Trophoblast cell (in vitro differentiated cells and primary cell): Measurements from ENCODE around the gene C3orf38.
"Not testable (repeated sequence)": the region's sequence is repeated elsewhere in the genome, so short reads cannot be mapped to it uniquely, and the experiment has no call there.

ENCODE experiments used
- DNase-seq, 2 donors: peaks; one replicate each; pipeline ENCODE4 v3.0.0-alpha.2; 2016
- H2AFZ ChIP-seq: 2 replicates; pipeline ENCODE4 v1.6.1; 2013; ENCODE audit warnings: low read length, moderate library complexity, mild to moderate bottlenecking; ENCODE audit not compliant: insufficient read depth, poor library complexity
- H2AK5ac ChIP-seq: 2 replicates; pipeline ENCODE4 v1.6.1; 2013; ENCODE audit warnings: mild to moderate bottlenecking, low read length
- H2BK120ac ChIP-seq: 2 replicates; pipeline ENCODE4 v1.6.1; 2013; ENCODE audit warnings: low read length, mild to moderate bottlenecking, moderate library complexity; ENCODE audit not compliant: insufficient read depth, poor library complexity
- H2BK12ac ChIP-seq: 2 replicates; pipeline ENCODE4 v1.6.1; 2013; ENCODE audit warnings: mild to moderate bottlenecking, low read length, moderate library complexity
- H2BK5ac ChIP-seq: 2 replicates; pipeline ENCODE4 v1.6.1; 2013; ENCODE audit warnings: low read length, low read depth, moderate library complexity, mild to moderate bottlenecking; ENCODE audit not compliant: poor library complexity
- H3K14ac ChIP-seq: 2 replicates; pipeline ENCODE4 v1.6.1; 2013; ENCODE audit warnings: mild to moderate bottlenecking, low read length
- H3K18ac ChIP-seq: 2 replicates; pipeline ENCODE4 v1.6.1; 2013; ENCODE audit warnings: mild to moderate bottlenecking, low read length
- H3K23ac ChIP-seq: 2 replicates; pipeline ENCODE4 v1.6.1; 2013; ENCODE audit warnings: low read length
- H3K27ac ChIP-seq: 2 replicates; pipeline ENCODE4 v1.5.1; 2013; ENCODE audit warnings: low read depth, mild to moderate bottlenecking, inconsistent platforms, low read length, moderate library complexity
- H3K27me3 ChIP-seq: 2 replicates; pipeline ENCODE4 v1.6.1; 2013; ENCODE audit warnings: inconsistent platforms, mild to moderate bottlenecking, low read length, moderate library complexity; ENCODE audit not compliant: insufficient read depth
- H3K36me3 ChIP-seq, 2 experiments: 1 replicate in 1 of 2; 2 replicates in 1 of 2; pipeline ENCODE4 v1.6.1; 2013; ENCODE audit warnings: low read length in 2 of 2, mild to moderate bottlenecking in 2 of 2, moderate library complexity in 1 of 2; ENCODE audit not compliant: insufficient read depth in 2 of 2, control insufficient read depth in 1 of 2
- H3K4ac ChIP-seq: 2 replicates; pipeline ENCODE4 v1.6.1; 2013; ENCODE audit warnings: low read depth, mild to moderate bottlenecking, low read length, moderate library complexity
- H3K4me1 ChIP-seq, 2 experiments: 1 replicate in 1 of 2; 2 replicates in 1 of 2; pipeline ENCODE4 v1.6.1; 2013; ENCODE audit warnings: low read length in 2 of 2, mild to moderate bottlenecking in 2 of 2, moderate library complexity in 1 of 2; ENCODE audit not compliant: insufficient read depth in 2 of 2, control insufficient read depth in 1 of 2
- H3K4me2 ChIP-seq: 2 replicates; pipeline ENCODE4 v1.6.1; 2013; ENCODE audit warnings: inconsistent platforms, mild to moderate bottlenecking, low read length, moderate library complexity
- H3K4me3 ChIP-seq: 2 replicates; pipeline ENCODE4 v1.5.1; 2013; ENCODE audit warnings: mild to moderate bottlenecking, low read depth, low read length, inconsistent platforms
- H3K79me1 ChIP-seq: one replicate; pipeline ENCODE4 v1.6.1; 2013; ENCODE audit warnings: low read length
- H3K79me2 ChIP-seq: 2 replicates; pipeline ENCODE4 v1.6.1; 2013; ENCODE audit warnings: low read length, mild to moderate bottlenecking; ENCODE audit not compliant: control insufficient read depth, insufficient read depth, poor library complexity
- H3K9ac ChIP-seq: 2 replicates; pipeline ENCODE4 v1.6.1; 2013; ENCODE audit warnings: mild to moderate bottlenecking, low read length
- H3K9me3 ChIP-seq: 2 replicates; pipeline ENCODE4 v1.6.1; 2013; ENCODE audit warnings: low read depth, mild to moderate bottlenecking, control low read depth, inconsistent platforms, low read length; ENCODE audit not compliant: insufficient read depth
- H4K12ac ChIP-seq: 2 replicates; pipeline ENCODE4 v1.6.1; 2013; ENCODE audit warnings: low read depth, mild to moderate bottlenecking, low read length, moderate library complexity
- H4K8ac ChIP-seq: 2 replicates; pipeline ENCODE4 v1.6.1; 2013; ENCODE audit warnings: low read depth, mild to moderate bottlenecking, low read length, moderate library complexity
- H4K91ac ChIP-seq: one replicate; pipeline ENCODE4 v1.6.1; 2013; ENCODE audit warnings: low read depth, mild to moderate bottlenecking, low read length, moderate library complexity
- WGBS: extraction: QIAGEN DNeasy Blood & Tissue Kit; methylation state at CpG from one replicate; pipeline ENCODE4 v1.1.7; 2013; ENCODE audit warnings: missing lambda C conversion rate; ENCODE audit not compliant: insufficient read length, insufficient coverage; ENCODE audit errors: extremely low coverage; 5-methylcytosine and 5-hydroxymethylcytosine counted together

The C3orf38 gene

DNA sequence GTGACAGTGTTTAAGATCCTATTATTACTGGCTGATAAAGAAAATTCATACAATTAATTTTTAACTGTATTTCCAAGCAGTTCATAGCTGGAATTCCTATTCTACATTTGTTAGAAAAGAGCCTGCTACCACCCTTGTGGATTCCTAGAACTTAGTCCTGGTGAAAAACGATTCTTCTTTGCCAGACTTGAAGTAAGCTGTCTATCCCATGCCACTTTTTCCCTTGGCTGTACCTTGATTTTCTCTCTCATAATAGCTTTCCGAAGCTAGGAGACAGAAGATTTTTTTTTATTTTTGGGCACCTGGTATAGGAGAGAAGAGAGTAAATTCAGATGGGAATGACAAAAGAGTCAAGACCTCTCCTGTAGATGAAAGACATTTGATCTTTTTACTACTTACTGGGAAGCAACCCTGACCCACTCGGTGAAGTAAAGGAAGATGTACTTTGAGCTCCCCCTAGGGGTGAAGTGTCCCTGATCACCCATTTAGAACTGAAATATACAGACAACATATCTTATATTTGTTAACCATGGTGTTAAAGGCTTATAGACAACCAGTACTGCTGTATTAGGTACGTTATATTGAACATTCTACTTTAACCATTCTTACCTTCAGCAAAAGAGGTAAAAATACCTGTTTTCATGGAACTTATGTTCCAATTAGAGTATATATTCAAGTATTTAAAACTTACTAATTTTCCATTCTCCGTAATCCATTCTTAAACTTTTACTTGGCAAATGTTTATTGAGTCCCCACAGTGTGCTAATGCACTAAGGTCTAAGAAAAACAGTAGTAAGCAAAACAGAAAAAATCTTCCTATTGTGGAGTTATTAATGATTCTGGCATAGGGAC lies 36.2 kb upstream of the C3orf38 start:
- DNase-seq = peak; percentile 69 to 88
- Histone ChIP-seq H3K36me3 (peaks cover 0 to 3% of the 10 kb centered on the region in 2 experiments), H3K9ac (no peak overlapping the region), H3K4ac (no peak overlapping the region), H3K79me2 (no peaks in the 10 kb centered on the region), H2BK5ac (no peak overlapping the region), H3K4me1 (no peaks in the 10 kb centered on the region), H3K9me3 (no peaks in the 10 kb centered on the region), H4K8ac (no peak overlapping the region), H4K12ac (no peak overlapping the region), H3K79me1 (no peaks in the 10 kb centered on the region), H3K18ac (no peak overlapping the region), H3K23ac (no peak overlapping the region), H3K27ac (no peak overlapping the region), H2BK120ac (no peak overlapping the region), H3K4me2 (no peak overlapping the region), H2AK5ac (no peak overlapping the region), H4K91ac (no peak overlapping the region), H3K27me3 (no peaks in the 10 kb centered on the region), H3K4me3 (no peak overlapping the region), H2AFZ (no peak overlapping the region), H2BK12ac (no peak overlapping the region), H3K14ac (no peak overlapping the region)
- no CpG with 5 or more reads among the region's 5 CpGs for WGBS

DNA sequence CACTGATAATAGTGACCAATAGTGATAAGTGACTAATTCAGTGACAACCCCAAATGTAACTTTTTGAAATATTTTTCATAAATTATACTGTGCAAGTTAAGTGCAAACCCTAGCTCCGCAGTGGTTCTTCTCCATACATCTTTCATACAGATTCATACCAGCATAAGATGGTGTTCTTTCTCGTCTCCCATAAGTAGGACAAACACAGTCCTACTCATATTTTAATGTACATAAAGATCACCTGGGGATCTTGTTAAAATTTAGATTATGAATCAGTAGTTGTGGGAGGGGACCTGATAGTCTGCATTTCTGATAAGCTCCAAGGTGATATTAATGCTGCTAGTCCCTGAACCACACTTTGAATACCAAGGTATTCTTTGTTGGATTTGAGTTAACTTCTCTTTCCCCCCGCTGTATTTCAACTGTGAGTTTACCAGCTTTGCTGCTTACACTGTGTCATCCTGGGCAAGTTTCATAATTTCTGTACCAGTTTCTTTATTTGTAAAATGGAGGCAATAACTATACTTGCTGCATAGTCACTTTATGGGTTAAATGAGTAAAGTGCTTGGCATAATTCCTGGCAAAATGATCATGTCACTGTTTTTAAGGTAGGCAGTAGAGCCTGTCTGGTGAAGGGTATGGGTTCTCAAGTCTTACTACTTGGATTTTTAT lies 34.7 kb upstream of the C3orf38 start:
- H2AK5ac ChIP-seq = no peak overlapping the region
- no peak overlapping the region for H4K8ac ChIP-seq
- H3K4me2 ChIP-seq = no peak overlapping the region
- H3K23ac ChIP-seq = no peak overlapping the region
- no peak overlapping the region for H3K14ac ChIP-seq
- no peak overlapping the region for H4K91ac ChIP-seq
- H3K4me1 ChIP-seq = no peaks in the 10 kb centered on the region
- peaks cover 0 to 3% of the 10 kb centered on the region in 2 experiments for H3K36me3 ChIP-seq
- no peak overlapping the region for H2BK5ac ChIP-seq
- H3K79me2 ChIP-seq = no peaks in the 10 kb centered on the region
- no peak overlapping the region for H4K12ac ChIP-seq
- H3K79me1 ChIP-seq = no peaks in the 10 kb centered on the region
- no peak overlapping the region for H3K27ac ChIP-seq
- no peak overlapping the region for H3K4me3 ChIP-seq
- no peak overlapping the region for H2BK12ac ChIP-seq
- no peaks in the 10 kb centered on the region for H3K9me3 ChIP-seq
- no CpG with 5 or more reads among the region's 3 CpGs for WGBS
- no peak overlapping the region for H3K4ac ChIP-seq
- no peak overlapping the region for H3K18ac ChIP-seq
- no peak overlapping the region for H3K9ac ChIP-seq
- no peak overlapping the region for H2AFZ ChIP-seq
- no peaks in the 10 kb centered on the region for H3K27me3 ChIP-seq
- no peak overlapping the region for H2BK120ac ChIP-seq
- DNase-seq = no peak

DNA sequence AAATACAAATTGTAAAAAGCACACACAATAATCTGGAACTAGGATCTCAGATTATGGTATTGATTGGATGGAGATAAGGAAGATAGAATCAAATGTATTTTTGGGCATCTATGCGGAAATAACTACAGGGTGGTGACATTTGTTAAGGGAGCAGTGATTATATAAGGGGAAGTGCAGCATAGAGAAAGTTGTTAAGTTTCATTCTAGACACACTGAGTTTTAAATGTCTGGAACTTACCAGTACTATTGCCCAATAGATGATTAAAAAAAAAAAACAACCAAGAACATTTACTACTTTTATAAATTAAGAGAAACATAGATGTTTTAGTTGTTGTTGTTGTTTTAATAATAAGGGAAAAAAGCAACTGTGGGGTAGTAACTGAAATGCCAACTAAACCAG lies 32.1 kb upstream of the C3orf38 start:
- no peaks in the 10 kb centered on the region for H3K79me1 ChIP-seq
- no peak overlapping the region for H4K91ac ChIP-seq
- no peak for DNase-seq
- H3K9ac ChIP-seq = no peak overlapping the region
- no peak overlapping the region for H3K4me3 ChIP-seq
- no peak overlapping the region for H4K8ac ChIP-seq
- H3K18ac ChIP-seq = no peak overlapping the region
- no peak overlapping the region for H4K12ac ChIP-seq
- no peak overlapping the region for H3K4ac ChIP-seq
- H3K4me2 ChIP-seq = no peak overlapping the region
- H2AK5ac ChIP-seq = no peak overlapping the region
- H3K23ac ChIP-seq = no peak overlapping the region
- H2BK12ac ChIP-seq = no peak overlapping the region
- no peaks in the 10 kb centered on the region for H3K4me1 ChIP-seq
- no peak overlapping the region for H2BK120ac ChIP-seq
- no CpG with 5 or more reads among the region's 1 CpG for WGBS
- no peaks in the 10 kb centered on the region for H3K79me2 ChIP-seq
- H3K27ac ChIP-seq = no peak overlapping the region
- no peaks in the 10 kb centered on the region for H3K27me3 ChIP-seq
- no peak overlapping the region for H3K14ac ChIP-seq
- H2AFZ ChIP-seq = no peak overlapping the region
- H2BK5ac ChIP-seq = no peak overlapping the region
- no peaks in the 10 kb centered on the region for H3K9me3 ChIP-seq
- peaks cover 0 to 3% of the 10 kb centered on the region in 2 experiments for H3K36me3 ChIP-seq

DNA sequence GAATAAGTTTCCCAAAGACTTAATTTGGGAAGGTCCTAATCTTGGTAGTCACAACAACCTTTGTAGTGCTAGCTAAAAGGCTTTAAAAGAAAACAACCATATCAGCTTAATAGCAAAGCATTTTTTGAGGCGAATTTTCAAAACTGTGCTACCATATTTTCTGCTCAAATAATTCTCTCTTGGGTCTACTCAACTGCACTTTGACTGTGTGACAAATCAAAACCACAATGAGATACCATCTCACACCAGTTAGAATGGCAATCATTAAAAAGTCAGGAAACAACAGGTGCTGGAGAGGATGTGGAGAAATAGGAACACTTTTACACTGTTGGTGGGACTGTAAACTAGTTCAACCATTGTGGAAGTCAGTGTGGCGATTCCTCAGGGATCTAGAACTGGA lies 31.2 kb upstream of the C3orf38 start:
- not testable (repeated sequence) for H3K4ac ChIP-seq, H2BK5ac ChIP-seq, H2AFZ ChIP-seq, H4K8ac ChIP-seq, H3K36me3 ChIP-seq, H2BK120ac ChIP-seq, H4K91ac ChIP-seq, H3K9me3 ChIP-seq, H2AK5ac ChIP-seq, H3K14ac ChIP-seq, H3K4me1 ChIP-seq, H2BK12ac ChIP-seq, H4K12ac ChIP-seq, H3K18ac ChIP-seq, H3K9ac ChIP-seq, DNase-seq, H3K27ac ChIP-seq, H3K4me3 ChIP-seq, H3K79me2 ChIP-seq, H3K79me1 ChIP-seq, H3K23ac ChIP-seq, H3K27me3 ChIP-seq, H3K4me2 ChIP-seq
- WGBS = no CpG with 5 or more reads among the region's 2 CpGs
